NCI-H748 (cell line): Measurements from ENCODE around the gene ST6GALNAC4.
A peak's percentile ranks its signal among the peaks of the same experiment; 100 is the strongest.
"Not testable (repeated sequence)": the region's sequence is repeated elsewhere in the genome, so short reads cannot be mapped to it uniquely, and the experiment has no call there.

Experiments
- DNase-seq: peaks from one replicate; lab custom pipeline; 2025; ENCODE audit not compliant: unreplicated experiment; lab: John Stamatoyannopoulos, UW

The ST6GALNAC4 gene

DNA sequence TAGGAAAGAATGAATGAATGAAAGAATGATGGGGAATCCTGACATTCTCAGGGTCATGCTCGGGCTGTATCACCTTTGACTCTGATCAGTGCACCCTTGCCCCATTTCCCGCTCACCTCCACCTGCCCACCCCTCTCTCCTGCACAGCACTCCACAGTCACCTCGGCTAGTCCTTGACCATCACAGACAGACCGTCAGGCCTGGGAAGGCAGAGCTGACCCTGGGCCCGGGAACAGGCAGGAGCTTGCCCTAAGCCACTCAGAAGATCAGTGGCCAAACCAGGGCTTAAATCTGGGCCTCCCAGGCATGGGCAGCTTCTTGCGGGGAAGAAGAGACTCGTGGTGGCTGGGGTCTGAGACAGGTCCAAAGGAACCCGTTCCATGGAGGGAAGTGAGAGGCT is 21.0 kb downstream of the ST6GALNAC4 start:
- DNase-seq: no peak

- no peak for DNase-seq
These were observed 23.4 kb downstream of the ST6GALNAC4 start for GRCh38 chr9:127893392-127893791.

DNA sequence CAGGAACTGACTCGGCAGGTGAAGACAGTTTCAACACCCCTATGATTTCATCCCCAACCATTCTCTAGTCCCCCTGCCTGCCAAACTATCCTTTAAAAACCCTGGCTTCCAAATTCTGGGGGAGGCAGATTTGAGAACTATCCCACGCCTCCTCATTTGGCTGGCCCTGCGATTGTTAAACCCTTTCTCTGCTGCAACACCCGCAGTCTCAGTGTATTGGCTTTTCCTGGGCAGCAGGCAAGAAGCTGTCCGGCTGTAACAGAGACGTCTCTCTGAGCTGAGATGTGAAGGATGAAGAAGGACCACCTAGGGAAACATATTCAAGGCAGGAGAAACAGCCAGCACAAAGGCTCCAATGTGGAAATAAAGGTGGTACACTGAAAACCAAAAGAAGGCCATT is 24.0 kb downstream of the ST6GALNAC4 start:
- DNase-seq: no peak

GRCh38 chr9:127890053-127890452 is 26.8 kb downstream of the ST6GALNAC4 start:
- no peak for DNase-seq

DNA sequence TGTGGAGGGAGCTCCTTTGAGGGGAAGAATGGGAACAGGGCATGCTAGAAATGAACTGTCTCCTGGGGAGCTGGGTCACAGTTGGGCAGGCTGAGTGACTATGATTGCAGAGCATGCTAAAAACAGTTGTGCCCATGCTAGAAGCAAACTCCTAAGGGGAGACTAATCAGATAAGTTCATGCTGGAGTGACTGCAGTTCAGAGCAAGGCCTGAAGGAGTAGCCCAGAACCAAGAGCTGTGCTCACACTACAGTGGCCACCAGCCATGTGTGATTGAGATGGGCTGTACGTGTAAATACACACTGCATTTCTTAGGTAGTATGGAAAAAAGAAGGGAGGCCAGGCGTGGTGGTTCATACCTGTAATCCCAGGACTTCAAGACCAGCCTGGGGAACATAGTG is 29.0 kb downstream of the ST6GALNAC4 start:
- no peak for DNase-seq

DNA sequence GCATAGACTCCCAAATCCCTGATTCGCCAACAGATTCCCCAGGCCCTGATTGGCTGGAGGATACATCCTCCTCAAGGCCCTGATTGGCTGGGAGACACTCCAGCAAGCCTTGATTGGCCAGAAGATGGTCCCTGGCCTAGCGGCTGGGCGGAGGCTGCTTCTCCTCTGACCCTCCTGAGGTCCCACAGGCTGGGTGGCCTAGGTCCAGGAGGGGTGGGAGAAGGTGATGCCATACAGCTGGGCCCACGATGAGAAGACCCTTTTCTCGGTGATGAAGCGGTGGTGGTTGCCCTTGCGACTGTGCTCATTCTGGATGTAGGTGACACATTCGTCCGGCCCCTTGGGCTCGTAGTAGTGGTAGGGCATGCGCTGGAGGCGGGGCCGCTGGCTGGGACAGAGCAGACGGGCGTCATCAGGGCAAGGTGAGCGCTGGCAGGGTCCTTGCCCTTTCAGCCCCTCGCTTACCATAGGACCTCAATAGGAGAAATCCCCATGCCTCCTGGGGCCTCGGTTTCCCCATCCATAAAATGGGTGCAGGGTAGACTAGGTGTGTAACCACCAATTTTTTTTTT is 30.4 kb downstream of the ST6GALNAC4 start:
- no peak for DNase-seq

DNA sequence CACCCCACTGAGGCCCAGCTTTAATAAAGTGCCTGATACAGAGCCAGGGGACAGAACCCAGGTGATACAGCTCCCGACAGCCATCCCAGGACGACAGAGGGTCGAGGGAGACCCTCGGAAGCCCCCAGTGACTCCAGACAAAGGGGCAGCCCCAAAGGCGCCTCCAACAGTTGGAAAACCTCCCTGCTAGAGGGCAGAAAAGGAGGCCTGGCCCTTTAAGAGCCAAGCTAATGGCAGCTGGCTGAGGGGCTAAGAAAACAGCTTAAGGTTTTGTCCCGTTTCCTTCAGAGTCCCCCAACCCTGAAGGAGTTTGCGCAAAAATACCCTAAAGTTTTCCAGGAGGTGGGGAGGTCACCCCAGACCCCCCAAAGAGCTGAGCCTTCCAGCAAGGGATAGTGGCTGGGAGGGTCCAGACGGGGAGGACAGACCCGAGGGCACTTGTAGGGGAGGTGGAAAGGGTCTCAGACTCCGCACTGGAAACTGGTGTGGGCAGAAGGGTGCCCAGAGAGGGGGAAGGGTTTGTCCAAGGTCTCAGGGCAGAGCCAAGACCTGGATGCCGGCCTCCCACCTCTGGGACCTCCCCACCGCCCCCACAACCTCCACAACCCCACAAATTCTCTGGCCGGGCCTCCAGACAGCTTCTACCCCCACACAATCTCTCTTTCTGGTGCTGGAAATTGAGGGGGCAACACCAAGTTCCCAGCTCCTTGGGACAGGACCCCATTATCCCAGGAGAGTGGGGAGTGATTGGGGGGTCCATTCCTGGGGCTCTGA is 31.1 kb downstream of the ST6GALNAC4 start:
- DNase-seq: no peak

- no peak for DNase-seq
These were observed 31.8 kb downstream of the ST6GALNAC4 start for GRCh38 chr9:127884976-127885490.

DNA sequence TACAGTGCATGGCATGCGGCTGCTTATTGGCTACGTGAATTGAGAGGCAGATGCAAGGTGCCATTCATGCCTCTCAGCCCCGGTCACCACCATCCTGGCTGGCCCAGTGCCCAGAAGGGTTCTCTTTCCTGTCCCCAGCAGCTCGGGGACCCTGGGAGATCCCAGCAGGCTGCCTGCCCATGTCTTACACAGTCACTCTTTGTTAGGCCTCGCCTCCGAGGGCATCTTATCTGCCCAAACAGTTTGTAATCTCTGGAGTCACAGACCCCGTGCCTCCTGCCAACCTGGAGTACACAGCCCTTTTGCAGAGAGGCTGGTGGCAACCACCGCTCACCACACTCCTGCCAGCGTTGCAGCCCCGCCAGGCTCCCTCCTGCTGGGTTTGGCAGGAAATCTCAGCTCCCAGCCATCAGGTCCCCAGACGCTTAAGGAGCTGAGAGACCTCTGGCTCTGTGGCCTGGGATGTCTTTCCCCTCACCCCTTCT is 32.4 kb downstream of the ST6GALNAC4 start:
- DNase-seq: no peak

GRCh38 chr9:127883959-127884358 is 32.9 kb downstream of the ST6GALNAC4 start:
- no peak for DNase-seq

- DNase-seq: not testable (repeated sequence)
These were observed 35.1 kb downstream of the ST6GALNAC4 start for GRCh38 chr9:127881715-127882114.

DNA sequence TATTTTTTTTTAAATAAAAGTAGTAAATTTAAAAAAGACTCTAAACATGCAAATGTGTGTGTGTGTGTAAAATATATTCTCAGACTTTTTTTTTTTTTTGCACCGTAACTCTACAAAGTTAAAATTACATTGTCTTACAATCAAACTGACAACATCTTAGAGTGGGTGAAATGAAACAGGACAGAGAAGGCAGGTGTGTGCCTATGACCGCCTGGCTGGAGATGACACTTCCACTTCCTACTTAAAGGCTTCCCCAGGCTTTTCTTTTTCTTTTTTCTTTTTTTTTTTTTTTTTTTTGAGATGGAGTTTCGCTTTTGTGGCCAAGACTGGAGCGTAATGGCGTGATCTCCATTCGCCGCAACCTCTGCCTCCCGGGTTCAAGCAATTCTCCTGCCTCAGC is 36.7 kb downstream of the ST6GALNAC4 start:
- no peak for DNase-seq

GRCh38 chr9:127878652-127879390 is 38.0 kb downstream of the ST6GALNAC4 start:
- DNase-seq: no peak

- DNase-seq: peak; percentile 29
These were observed 38.7 kb downstream of the ST6GALNAC4 start for GRCh38 chr9:127878001-127878651.

DNA sequence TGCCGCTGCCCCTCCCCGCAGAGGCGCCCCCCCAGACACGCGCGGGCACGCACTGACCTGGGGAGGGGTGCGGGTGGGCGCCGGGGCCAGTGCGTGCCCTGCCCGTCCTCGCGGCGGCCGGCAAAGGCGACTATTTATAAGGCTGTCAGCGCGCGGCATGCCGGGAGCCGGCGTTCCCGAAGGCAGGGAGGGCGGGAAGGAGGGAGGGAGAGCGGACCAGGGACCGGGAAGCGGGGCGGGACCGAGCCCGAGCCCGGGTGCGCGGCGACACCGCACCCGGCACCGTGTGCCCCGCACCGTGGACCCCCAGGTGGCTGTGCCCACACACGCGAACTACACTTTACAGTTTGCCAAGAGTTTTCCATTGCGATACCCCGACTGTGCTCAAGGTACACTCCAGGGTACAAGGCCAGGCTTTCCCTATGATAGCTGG is 39.3 kb downstream of the ST6GALNAC4 start, which contains the start of gene AK1:
Gene AK1 (minus strand): TSS at position 110 of the 433 bp plus-strand sequence. CDS start 3,058 bp downstream, outside the sequence.
- peak; percentile 78 for DNase-seq

GRCh38 chr9:127876764-127877562 is 39.9 kb downstream of the ST6GALNAC4 start:
- peak; percentile 53 for DNase-seq

DNA sequence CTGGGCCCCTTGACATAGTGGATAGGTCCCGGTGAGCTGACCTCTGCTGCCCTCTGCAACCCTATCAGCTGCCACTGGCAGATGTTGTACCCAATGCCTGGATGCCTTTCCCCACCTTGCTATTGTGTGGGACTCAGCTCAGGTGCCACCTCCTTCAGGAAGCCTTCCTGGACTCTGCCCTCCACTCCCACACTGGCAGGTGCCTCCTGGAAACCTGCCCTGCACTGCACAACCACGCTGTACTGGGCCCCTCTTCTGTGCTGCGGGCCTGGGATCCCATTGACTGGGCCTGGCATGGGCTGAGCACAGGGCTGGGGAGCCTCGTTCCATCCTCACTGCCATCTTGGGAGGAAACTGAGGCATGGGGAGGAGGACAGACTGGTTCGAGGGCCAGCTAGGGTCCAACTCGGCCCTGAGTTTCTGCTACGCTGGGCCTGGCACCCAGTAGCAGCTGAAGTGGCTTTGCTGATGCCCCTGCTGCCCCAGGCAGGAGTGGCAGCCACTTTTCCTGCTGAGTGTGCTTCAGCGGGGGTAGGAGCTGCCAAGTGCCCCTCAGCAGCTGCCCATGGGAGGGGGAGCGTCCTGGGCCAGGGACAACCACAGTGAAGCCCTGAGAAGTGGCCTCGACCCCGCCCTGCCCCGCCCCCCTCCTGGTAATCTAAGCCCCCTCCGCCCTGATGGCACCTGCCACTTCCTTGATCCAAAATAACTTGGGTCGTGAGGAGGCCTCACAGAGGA is 40.6 kb downstream of the ST6GALNAC4 start:
- no peak for DNase-seq

GRCh38 chr9:127875306-127875966 is 41.4 kb downstream of the ST6GALNAC4 start:
- no peak for DNase-seq
